ENCODE measurements around the gene MYF5. TPM values are rescaled to one million over a fixed set of nuclear protein-coding genes. Genes with fewer than 3 reads are reported as not detected.

Gene MYF5
- total and polyA plus RNA-seq, 9 of the 15 experiments (the other 6 are each of a cell fraction or from before 2014, with no cell fraction given): not detected

- H3K4me1 ChIP-seq (replicated peaks in 1 of 2; ENCODE audit: control insufficient read depth in 2 of 2, insufficient read depth in 2 of 2, low read length in 2 of 2): no peaks in the 10 kb centered on the region
- H3K9me1 ChIP-seq (ENCODE audit: control insufficient read depth, insufficient read depth, low read length): no peaks in the 10 kb centered on the region
- FAIRE-seq (no peak), DNase-seq (ENCODE audit: extremely low read depth in 1 of 4, low spot score in 3 of 4) (no peak), ATAC-seq (no peak)
- H3K79me2 ChIP-seq (ENCODE audit: control insufficient read depth, insufficient read depth, low read length): no peaks in the 10 kb centered on the region
- ChIA-PET CTCF (ENCODE audit: low intra/inter-chr PET ratio) (no interaction called here), POLR2A (no interaction called here)
- in situ Hi-C loops (cut with MboI): no loop called here
- WGBS (ENCODE audit: insufficient coverage, low coverage, missing lambda C conversion rate): under 1% methylated on average over 11 of the region's 12 CpGs
- H3K27me3 ChIP-seq (ENCODE audit: control insufficient read depth in 2 of 2, insufficient read depth in 2 of 2, low read length in 2 of 2): no peaks in the 10 kb centered on the region
- no peak overlapping the region for H3K27ac ChIP-seq (ENCODE audit: extremely low read depth, low read depth, low read length)
- no peaks in the 10 kb centered on the region for H3K36me3 ChIP-seq (ENCODE audit: control insufficient read depth, insufficient read depth, low read length)
- intact Hi-C loops (cut with micrococcal nuclease): no loop called here
- no TSS peak for BruUV-seq (replicated peaks)
- H3K4me2 ChIP-seq (ENCODE audit: insufficient read depth, low read length): no peak overlapping the region
- H2AFZ ChIP-seq (ENCODE audit: low read depth, low read length): no peak overlapping the region
- no peaks in the 10 kb centered on the region for H3K9me3 ChIP-seq (replicated peaks; ENCODE audit: control insufficient read depth, insufficient read depth, low read depth, low read length)
- H4K20me1 ChIP-seq (replicated peaks; ENCODE audit: control insufficient read depth, insufficient read depth, low read length): no peaks in the 10 kb centered on the region
- no peak overlapping the region for H3K9ac ChIP-seq (ENCODE audit: insufficient read depth in 1 of 2, low read depth in 2 of 2, low read length in 2 of 2)
- H3K4me3 ChIP-seq: no peak overlapping the region
- TF ChIP-seq E2F1 (CRISPR knock-in tag; IDR thresholded peaks at IDR 0.05) (no peak), NFE2 (IDR thresholded peaks at IDR 0.05; ENCODE audit: low read depth) (no peak), TEAD1 (CRISPR knock-in tag; IDR thresholded peaks at IDR 0.05) (no peak), ARID2 (IDR thresholded peaks at IDR 0.05) (no peak), E2F6 (IDR thresholded peaks at IDR 0.05; ENCODE audit: borderline replicate concordance in 1 of 2, extremely low read depth in 1 of 2, insufficient read depth in 1 of 2, insufficient read length in 1 of 2, low read depth in 1 of 2, low read length in 1 of 2, poor library complexity in 1 of 2, severe bottlenecking in 1 of 2) (no peak), ILF3 (IDR thresholded peaks at IDR 0.05; ENCODE audit: borderline replicate concordance) (no peak), ZFP1 (CRISPR knock-in tag; IDR thresholded peaks at IDR 0.05) (no peak), ZNF785 (CRISPR knock-in tag; IDR thresholded peaks at IDR 0.05) (no peak), NBN (IDR thresholded peaks at IDR 0.05; ENCODE audit: low read depth) (no peak), ZNF778 (CRISPR knock-in tag; IDR thresholded peaks at IDR 0.05) (no peak), HMG20B (CRISPR knock-in tag; IDR thresholded peaks at IDR 0.05) (no peak)
- TF ChIP-seq, protein P1, sequence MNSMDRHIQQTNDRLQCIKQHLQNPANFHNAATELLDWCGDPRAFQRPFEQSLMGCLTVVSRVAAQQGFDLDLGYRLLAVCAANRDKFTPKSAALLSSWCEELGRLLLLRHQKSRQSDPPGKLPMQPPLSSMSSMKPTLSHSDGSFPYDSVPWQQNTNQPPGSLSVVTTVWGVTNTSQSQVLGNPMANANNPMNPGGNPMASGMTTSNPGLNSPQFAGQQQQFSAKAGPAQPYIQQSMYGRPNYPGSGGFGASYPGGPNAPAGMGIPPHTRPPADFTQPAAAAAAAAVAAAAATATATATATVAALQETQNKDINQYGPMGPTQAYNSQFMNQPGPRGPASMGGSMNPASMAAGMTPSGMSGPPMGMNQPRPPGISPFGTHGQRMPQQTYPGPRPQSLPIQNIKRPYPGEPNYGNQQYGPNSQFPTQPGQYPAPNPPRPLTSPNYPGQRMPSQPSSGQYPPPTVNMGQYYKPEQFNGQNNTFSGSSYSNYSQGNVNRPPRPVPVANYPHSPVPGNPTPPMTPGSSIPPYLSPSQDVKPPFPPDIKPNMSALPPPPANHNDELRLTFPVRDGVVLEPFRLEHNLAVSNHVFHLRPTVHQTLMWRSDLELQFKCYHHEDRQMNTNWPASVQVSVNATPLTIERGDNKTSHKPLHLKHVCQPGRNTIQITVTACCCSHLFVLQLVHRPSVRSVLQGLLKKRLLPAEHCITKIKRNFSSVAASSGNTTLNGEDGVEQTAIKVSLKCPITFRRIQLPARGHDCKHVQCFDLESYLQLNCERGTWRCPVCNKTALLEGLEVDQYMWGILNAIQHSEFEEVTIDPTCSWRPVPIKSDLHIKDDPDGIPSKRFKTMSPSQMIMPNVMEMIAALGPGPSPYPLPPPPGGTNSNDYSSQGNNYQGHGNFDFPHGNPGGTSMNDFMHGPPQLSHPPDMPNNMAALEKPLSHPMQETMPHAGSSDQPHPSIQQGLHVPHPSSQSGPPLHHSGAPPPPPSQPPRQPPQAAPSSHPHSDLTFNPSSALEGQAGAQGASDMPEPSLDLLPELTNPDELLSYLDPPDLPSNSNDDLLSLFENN (IDR thresholded peaks at IDR 0.05; ENCODE audit: low read depth in 2 of 2, low read length in 2 of 2): no peak
- TF ChIP-seq, protein P2, sequence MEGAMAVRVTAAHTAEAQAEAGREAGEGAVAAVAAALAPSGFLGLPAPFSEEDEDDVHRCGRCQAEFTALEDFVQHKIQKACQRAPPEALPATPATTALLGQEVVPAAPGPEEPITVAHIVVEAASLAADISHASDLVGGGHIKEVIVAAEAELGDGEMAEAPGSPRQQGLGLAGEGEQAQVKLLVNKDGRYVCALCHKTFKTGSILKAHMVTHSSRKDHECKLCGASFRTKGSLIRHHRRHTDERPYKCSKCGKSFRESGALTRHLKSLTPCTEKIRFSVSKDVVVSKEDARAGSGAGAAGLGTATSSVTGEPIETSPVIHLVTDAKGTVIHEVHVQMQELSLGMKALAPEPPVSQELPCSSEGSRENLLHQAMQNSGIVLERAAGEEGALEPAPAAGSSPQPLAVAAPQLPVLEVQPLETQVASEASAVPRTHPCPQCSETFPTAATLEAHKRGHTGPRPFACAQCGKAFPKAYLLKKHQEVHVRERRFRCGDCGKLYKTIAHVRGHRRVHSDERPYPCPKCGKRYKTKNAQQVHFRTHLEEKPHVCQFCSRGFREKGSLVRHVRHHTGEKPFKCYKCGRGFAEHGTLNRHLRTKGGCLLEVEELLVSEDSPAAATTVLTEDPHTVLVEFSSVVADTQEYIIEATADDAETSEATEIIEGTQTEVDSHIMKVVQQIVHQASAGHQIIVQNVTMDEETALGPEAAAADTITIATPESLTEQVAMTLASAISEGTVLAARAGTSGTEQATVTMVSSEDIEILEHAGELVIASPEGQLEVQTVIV (CRISPR knock-in tag; IDR thresholded peaks at IDR 0.05; ENCODE audit: borderline replicate concordance): no peak
Observed at GRCh38 chr12:80702889-80703805, 13.6 kb upstream of the MYF5 start.

Data from K562 (cell line).